A172 (cell line): ENCODE results near the gene MBD3L2. TPM values are rescaled to one million over a fixed set of nuclear protein-coding genes. Genes with fewer than 3 reads are reported as not detected.
"Not testable (repeated sequence)": the region's sequence is repeated elsewhere in the genome, so short reads cannot be mapped to it uniquely, and the experiment has no call there.

Experiments used
- DNase-seq: peaks from one replicate; pipeline ENCODE4 v3.0.0-alpha.2; 2015; ENCODE audit warnings: low spot score
- total RNA-seq: library from RNA; depleted of rRNA; stranded (reverse); fragments of >200 nt; shearing (Covaris generic); gene quantifications from 2 replicates; pipeline ENCODE4 v1.2.3, GENCODE V29; 2014; rRNA removed

MBD3L2 gene
- not detected in 2 replicates for total RNA-seq

- not testable (repeated sequence) for DNase-seq
Observed at GRCh38 chr19:7049021-7049420, at the start of gene MBD3L2. Gene MBD3L2, plus strand, starts transcription at chr19:7049321. Its CDS starts 53 bp downstream, at chr19:7049374.

GRCh38 chr19:6999933-7000332 is 49.2 kb upstream of the MBD3L2 start:
- DNase-seq: no peak

DNA sequence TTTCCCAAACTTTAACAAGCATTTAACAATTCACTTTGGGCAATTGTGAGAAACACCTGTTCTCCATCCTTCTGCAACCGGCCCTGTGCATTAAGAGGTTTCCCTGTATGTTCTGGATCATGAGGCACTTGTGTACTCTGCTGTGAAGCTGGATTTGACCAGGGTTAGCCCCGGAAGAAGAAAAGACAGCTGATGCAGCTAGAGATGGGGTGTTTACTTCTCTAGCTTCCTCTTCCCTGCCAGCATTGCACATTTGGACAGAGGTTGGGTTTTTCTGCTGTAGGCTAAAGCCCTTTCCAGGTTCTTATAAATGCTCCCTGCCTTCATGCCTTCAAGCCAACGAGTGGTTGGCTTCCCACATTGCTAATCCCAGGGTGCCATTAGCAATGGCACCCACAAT is 48.8 kb upstream of the MBD3L2 start:
- no peak for DNase-seq

- DNase-seq: no peak
Observed at GRCh38 chr19:7000816-7001215, 48.3 kb upstream of the MBD3L2 start.

DNA sequence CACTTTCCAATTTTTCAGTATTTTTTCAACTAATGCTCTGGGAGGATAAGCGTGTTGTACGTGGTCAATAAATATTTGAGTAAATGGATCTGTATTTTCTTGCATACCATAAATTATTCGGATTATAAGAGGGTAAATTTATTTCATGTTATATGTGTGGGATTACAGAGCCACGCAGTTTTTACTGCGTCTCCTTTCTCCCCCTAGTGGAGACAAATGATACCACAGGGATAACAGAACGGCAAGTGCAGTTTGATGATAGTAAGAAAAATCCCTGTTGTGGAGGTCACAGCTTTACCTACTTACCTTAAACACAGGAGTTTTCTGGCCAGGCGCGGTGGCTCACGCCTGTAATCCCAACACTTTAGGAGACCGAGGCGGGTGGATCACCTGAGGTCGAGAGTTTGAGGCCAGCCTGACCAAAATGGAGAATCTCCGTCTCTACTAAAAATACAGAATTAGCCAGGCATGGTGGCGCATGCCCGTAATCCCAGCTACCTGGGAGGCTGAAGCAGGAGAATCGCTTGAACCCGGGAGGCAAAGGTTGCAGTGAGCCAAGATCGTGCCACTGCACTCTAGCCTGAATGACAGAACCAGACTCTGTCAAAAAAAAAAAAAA is 44.7 kb upstream of the MBD3L2 start:
- DNase-seq: peak; percentile 21

- DNase-seq: no peak
Observed at GRCh38 chr19:7006135-7006704, 42.9 kb upstream of the MBD3L2 start.

- DNase-seq: no peak
Observed at GRCh38 chr19:7007859-7008258, 41.3 kb upstream of the MBD3L2 start.

- no peak for DNase-seq
Observed at GRCh38 chr19:7010722-7011593, 38.2 kb upstream of the MBD3L2 start.

DNA sequence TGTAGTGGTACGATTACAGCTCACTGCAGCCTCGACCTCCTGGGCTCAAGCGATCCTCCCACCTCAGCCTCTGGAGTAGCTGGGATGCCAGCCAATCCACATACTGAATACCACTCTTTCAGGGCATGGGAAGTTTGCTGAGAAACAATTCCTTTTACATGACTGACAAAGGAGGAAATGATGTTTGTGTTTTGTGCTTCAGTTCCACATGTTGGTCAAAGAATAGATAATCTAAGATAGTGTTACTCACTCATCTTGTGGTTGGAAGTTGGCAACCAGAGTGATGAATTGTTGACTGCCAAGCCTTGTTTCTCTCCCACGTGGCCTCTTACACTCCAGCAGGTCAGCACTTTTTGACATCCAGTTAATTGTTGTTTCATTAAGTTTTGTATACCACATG is 35.4 kb upstream of the MBD3L2 start:
- peak; percentile 95 for DNase-seq

GRCh38 chr19:7018828-7019227 is 30.3 kb upstream of the MBD3L2 start:
- no peak for DNase-seq

DNA sequence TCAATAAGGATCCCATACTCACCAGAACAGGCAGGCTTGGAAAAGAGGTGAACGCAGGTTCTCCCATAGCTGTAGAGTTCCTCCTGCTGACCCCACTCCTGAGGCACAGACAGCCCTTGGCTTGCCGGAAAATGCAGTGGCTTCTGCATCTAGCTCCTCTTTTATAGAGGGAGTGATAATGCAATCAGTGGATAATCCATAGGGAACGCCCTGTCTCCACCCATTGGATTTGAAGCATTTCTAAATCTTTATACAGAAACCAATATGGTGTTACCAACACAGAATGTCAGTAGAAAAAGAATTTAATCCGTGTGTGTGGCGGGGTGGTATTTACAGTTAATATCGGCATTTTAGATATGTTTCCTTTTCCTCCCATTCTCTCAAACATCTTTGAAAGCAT is 27.8 kb upstream of the MBD3L2 start, which contains the start of gene MBD3L2B:
MBD3L2B (minus strand) TSS at position 101 of the 400 bp plus-strand sequence; CDS start at position 67, 34 bp downstream.
- DNase-seq: not testable (repeated sequence)

- not testable (repeated sequence) for DNase-seq
Observed at GRCh38 chr19:7028790-7029189, 20.3 kb upstream of the MBD3L2 start.

GRCh38 chr19:7030278-7030677 is 18.8 kb upstream of the MBD3L2 start, which contains the start of gene MBD3L5:
Gene MBD3L5, plus strand, starts transcription at chr19:7030578. Its CDS starts 34 bp downstream, at chr19:7030612.
- DNase-seq: not testable (repeated sequence)

DNA sequence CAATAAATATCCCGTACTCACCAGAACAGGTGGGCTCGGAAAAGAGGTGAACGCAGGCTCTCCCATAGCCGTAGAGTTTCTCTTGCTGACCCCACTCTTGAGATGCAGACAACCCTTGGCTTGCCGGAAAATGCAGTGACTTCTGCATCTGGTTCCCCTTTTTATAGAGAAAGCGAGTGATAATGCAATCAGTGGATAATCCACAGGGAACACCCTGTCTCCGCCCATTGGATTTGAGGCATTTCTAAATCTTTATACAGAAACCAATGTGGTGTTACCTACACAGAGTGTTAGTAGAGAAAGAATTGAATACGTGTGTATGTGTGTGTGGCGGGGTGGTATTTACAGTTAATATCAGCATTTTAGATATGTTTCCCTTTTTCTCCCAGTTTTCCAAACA is 9.0 kb upstream of the MBD3L2 start, which contains the start of gene MBD3L4:
MBD3L4 (minus strand) TSS at position 101 of the 400 bp plus-strand sequence; CDS start at position 66, 35 bp downstream.
- not testable (repeated sequence) for DNase-seq

DNA sequence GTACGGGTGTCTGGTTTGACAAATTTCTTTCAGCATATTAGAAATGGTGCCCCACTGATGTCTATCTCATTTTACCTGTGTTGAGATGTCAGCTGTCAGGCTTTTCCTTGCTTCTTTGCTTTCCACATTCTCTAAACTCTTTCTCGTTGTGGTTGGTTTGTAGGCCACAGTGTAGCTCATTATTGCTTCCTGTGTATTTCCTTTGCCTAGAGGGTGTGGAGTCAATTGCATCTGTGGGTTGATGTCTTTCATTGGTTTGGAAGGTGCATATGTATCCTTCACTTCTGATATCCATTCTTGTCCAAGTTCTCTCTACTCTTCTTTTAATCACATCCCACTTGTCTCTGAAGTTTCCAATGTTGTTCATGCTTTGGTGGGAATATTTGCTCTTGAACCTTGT is 7.6 kb upstream of the MBD3L2 start:
- DNase-seq: not testable (repeated sequence)

- DNase-seq: not testable (repeated sequence)
Observed at GRCh38 chr19:7051421-7051820, 2.3 kb downstream of the MBD3L2 start.

DNA sequence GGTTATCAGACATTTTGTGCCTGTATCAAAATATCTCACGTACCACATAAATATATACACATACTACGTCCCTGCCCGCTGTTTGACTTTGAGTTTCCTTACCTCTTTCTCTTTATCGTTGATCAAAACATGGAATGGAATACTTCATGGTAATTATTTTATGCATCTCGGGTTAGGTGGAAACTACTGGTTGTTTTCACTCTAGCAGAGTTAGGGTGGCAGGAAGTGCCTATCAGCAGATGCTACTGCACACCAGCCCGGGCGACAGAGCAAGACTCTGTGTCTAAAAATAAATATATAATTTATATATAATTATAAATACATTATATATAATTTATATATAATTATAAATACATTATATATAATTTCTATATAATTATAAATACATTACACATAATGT is 3.8 kb downstream of the MBD3L2 start:
- not testable (repeated sequence) for DNase-seq

DNA sequence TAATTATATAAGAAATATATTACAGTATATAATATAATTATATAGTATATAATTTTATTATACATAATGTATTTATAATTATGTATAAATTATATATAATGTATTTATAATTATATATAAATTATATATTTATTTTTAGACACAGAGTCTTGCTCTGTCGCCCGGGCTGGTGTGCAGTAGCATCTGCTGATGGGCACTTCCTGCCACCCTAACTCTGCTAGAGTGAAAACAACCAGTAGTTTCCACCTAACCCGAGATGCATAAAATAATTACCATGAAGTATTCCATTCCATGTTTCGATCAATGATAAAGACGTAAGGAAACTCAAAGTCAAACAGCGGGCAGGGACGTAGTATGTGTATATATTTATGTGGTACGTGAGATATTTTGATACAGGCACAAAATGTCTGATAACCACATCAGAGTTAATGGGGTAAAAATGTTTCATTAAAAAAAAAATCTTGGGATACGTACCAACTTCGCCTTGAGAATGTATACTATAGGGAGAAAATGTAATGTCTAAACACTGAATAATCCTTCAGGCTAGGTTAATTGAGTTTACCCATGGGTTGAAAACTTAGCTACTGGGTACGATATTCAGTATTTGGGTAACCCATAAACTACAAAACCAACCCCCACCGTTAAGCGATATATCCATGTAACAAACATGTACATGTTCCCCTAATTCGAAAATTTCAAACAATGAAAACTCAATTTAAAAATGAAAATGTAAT is 5.7 kb downstream of the MBD3L2 start:
- not testable (repeated sequence) for DNase-seq

- DNase-seq: not testable (repeated sequence)
Observed at GRCh38 chr19:7055679-7056078, 6.6 kb downstream of the MBD3L2 start.

- not testable (repeated sequence) for DNase-seq
Observed at GRCh38 chr19:7056371-7056770, 7.2 kb downstream of the MBD3L2 start.

GRCh38 chr19:7058576-7058975 is 9.5 kb downstream of the MBD3L2 start, which contains the start of gene MBD3L3:
Gene MBD3L3, minus strand, starts transcription at chr19:7058676. Its CDS starts 71 bp downstream, at chr19:7058605.
- DNase-seq: not testable (repeated sequence)
